Endothelial cell of umbilical vein (primary cell): ENCODE results near the gene TNS1.

Experiments used
- EZH2 ChIP-seq: IDR thresholded peaks from 2 replicates; pipeline ENCODE4 v1.6.1; 2012; ENCODE audit warnings: borderline replicate concordance, low read depth, mild to moderate bottlenecking, moderate library complexity, low read length, inconsistent platforms; ENCODE audit not compliant: severe bottlenecking
- MAX ChIP-seq: IDR thresholded peaks from 2 replicates; pipeline ENCODE4 v1.6.1; 2011; ENCODE audit not compliant: insufficient read depth, insufficient read length

- no peak for TF ChIP-seq MAX
- no peak for TF ChIP-seq EZH2
These were observed 33.6 kb upstream of the TNS1 start for GRCh38 chr2:218036371-218036770.
